Hypothalamus (tissue), 51 donors: ENCODE data around the gene HAGH.
"Not testable (repeated sequence)": the region's sequence is repeated elsewhere in the genome, so short reads cannot be mapped to it uniquely, and the experiment has no call there.

Experiments
- DNase-seq, 51 donors: peaks; one replicate each; lab custom pipeline; 2025; lab: John Stamatoyannopoulos, UW

Gene HAGH

GRCh38 chr16:1815461-1815860, 11.2 kb downstream of the HAGH start:
- no peak for DNase-seq

- DNase-seq, result peak in 6 of 51 donors; percentile 2 to 23 (median 11)
Observed at GRCh38 chr16:1812732-1813163, 13.9 kb downstream of the HAGH start.

GRCh38 chr16:1810536-1810935, 16.1 kb downstream of the HAGH start:
- DNase-seq, result no peak

GRCh38 chr16:1810106-1810505, 16.5 kb downstream of the HAGH start:
- no peak for DNase-seq

GRCh38 chr16:1809281-1809801, 17.3 kb downstream of the HAGH start:
- no peak for DNase-seq

- no peak for DNase-seq
Observed at GRCh38 chr16:1808691-1809090, 17.9 kb downstream of the HAGH start.

- no peak for DNase-seq
Observed at GRCh38 chr16:1807626-1808025, 19.0 kb downstream of the HAGH start.

- DNase-seq, result no peak
Observed at GRCh38 chr16:1800701-1801100, 25.9 kb downstream of the HAGH start.

GRCh38 chr16:1799263-1799662, 27.4 kb downstream of the HAGH start:
- not testable (repeated sequence) for DNase-seq

- no peak for DNase-seq
Observed at GRCh38 chr16:1794908-1795666, 31.5 kb downstream of the HAGH start.

GRCh38 chr16:1794221-1794871, 32.3 kb downstream of the HAGH start:
- DNase-seq, result no peak

GRCh38 chr16:1793578-1794220, 32.9 kb downstream of the HAGH start, which contains the start of gene IGFALS:
Gene IGFALS, minus strand, starts transcription at chr16:1793705. Its CDS starts 53 bp downstream, at chr16:1793652.
- no peak for DNase-seq

GRCh38 chr16:1792836-1793577, 33.6 kb downstream of the HAGH start:
- no peak for DNase-seq

GRCh38 chr16:1791943-1792812, 34.4 kb downstream of the HAGH start:
- no peak for DNase-seq

GRCh38 chr16:1791256-1791942, 35.2 kb downstream of the HAGH start:
- no peak for DNase-seq

- no peak for DNase-seq
Observed at GRCh38 chr16:1790611-1791255, 35.9 kb downstream of the HAGH start.

GRCh38 chr16:1790261-1790610, 36.4 kb downstream of the HAGH start:
- DNase-seq, result no peak

- DNase-seq, result no peak
Observed at GRCh38 chr16:1789643-1790045, 37.0 kb downstream of the HAGH start.

GRCh38 chr16:1788708-1789100, 37.9 kb downstream of the HAGH start:
- DNase-seq, result no peak
